Calu3 (cell line): ENCODE measurements around the gene NOTCH2NLA. TPM values are rescaled to one million over a fixed set of nuclear protein-coding genes. Genes with fewer than 3 reads are reported as not detected.
"Not testable (repeated sequence)": the region's sequence is repeated elsewhere in the genome, so short reads cannot be mapped to it uniquely, and the experiment has no call there.

Source experiments
- BruUV-seq: library from RNA; stranded (reverse); fragments of 400-500 nt; replicated peaks from 2 replicates; lab custom pipeline; 2021; lab: Mats Ljungman, UMichigan
- CTCF ChIA-PET: fragments of 300-600 bp; sonication (Branson Sonifier 250); formaldehyde crosslinking; loops from one replicate; lab custom pipeline; 2022; ENCODE audit warnings: antibody characterized with exemption; lab: Charles Lee
- DNase-seq: peaks from one replicate; pipeline ENCODE4 v3.0.0; 2022
- H3K27ac Mint-ChIP-seq: one replicate; pipeline ENCODE4 v1.8.0; 2022; ENCODE audit warnings: mixed read lengths; ENCODE audit not compliant: unreplicated experiment
- H3K27me3 Mint-ChIP-seq: one replicate; pipeline ENCODE4 v1.8.0; 2022; ENCODE audit warnings: mixed read lengths; ENCODE audit not compliant: unreplicated experiment
- H3K36me3 Mint-ChIP-seq: one replicate; pipeline ENCODE4 v1.8.0; 2022; ENCODE audit warnings: mild to moderate bottlenecking, moderate library complexity, mixed read lengths; ENCODE audit not compliant: insufficient read depth, unreplicated experiment
- H3K4me1 Mint-ChIP-seq: one replicate; pipeline ENCODE4 v1.8.0; 2022; ENCODE audit warnings: mild to moderate bottlenecking, low read depth, mixed read lengths; ENCODE audit not compliant: unreplicated experiment
- H3K4me3 Mint-ChIP-seq: one replicate; pipeline ENCODE4 v1.8.0; 2022; ENCODE audit warnings: mild to moderate bottlenecking, low read depth, moderate library complexity, mixed read lengths; ENCODE audit not compliant: unreplicated experiment
- H3K9me3 Mint-ChIP-seq: one replicate; pipeline ENCODE4 v1.8.0; 2022; ENCODE audit warnings: low read depth, mixed read lengths; ENCODE audit not compliant: unreplicated experiment
- intact Hi-C: fragments of 100-400 bp; cut with micrococcal nuclease; formaldehyde crosslinking; loops from one replicate; pipeline ENCODE4 v1.10.0; 2022; ENCODE audit not compliant: unreplicated experiment
- total RNA-seq: library from RNA; stranded (reverse); gene quantifications from 2 replicates; pipeline ENCODE4 v1.2.3, GENCODE V29; 2022

Gene NOTCH2NLA
- total RNA-seq, 1 experiment from 2014 or later: 53.2 TPM

DNA sequence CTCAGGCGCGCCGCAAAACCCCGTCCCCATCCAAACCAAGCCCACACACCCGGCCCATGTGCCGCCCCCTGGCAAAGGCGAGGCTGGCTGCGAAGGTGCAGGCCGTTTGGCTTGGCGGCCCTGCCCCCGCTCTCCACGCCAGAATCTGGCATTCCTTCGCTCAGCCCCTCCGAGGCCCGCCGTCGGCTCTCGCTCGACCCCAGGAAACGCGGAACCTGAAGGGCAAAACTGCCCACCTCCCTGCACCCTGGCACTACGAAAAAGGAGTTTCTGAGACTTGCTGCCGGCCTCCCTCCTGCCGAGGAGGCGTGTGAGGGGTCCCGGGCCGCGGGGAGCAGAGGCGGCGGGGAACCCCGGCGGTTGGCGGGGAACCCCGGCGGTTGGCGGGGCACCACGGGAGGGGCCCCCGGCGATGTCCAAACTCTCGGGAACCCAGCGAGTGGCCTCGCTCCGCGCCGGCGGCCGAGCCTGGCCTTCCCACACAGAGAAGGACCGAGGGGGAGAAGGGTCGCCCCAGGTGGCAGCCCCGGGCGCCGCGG, 608 bp downstream of the NOTCH2NLA start:
- H3K4me1 Mint-ChIP-seq, CTCF ChIA-PET, H3K27me3 Mint-ChIP-seq, H3K9me3 Mint-ChIP-seq, intact Hi-C loops, H3K27ac Mint-ChIP-seq: not testable (repeated sequence)
- Mint-ChIP-seq H3K36me3 (peaks cover 10% of the 10 kb centered on the region), H3K4me3 (peak overlapping the region; percentile 81)
- TSS peak; percentile 91 for BruUV-seq
- peak; percentile 25 for DNase-seq

DNA sequence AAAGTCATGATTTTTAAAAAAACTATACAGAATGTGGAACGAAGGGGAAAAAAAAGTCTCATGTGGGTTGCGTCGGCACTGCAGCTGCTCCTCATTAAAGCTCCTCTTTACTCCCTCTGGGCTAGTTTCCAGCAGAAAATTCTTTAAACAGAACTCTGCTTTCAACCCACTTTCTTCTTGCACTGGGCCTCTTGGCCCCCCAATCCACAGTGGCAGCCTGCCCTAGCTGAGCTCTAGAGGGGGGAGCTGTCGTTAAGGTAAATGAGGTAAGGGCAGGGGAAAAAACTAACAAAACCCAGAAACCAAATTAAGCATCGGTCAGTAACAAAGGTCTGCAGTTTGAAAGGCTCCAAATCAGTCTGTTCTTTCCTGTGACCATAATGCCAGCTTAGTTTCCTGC, 54.3 kb downstream of the NOTCH2NLA start:
- H3K27ac Mint-ChIP-seq, H3K36me3 Mint-ChIP-seq, H3K27me3 Mint-ChIP-seq, CTCF ChIA-PET, H3K4me1 Mint-ChIP-seq, BruUV-seq, H3K4me3 Mint-ChIP-seq, DNase-seq, intact Hi-C loops, H3K9me3 Mint-ChIP-seq: not testable (repeated sequence)

GRCh38 chr1:146167740-146168139, 61.1 kb downstream of the NOTCH2NLA start:
- DNase-seq, CTCF ChIA-PET, H3K4me1 Mint-ChIP-seq, BruUV-seq, intact Hi-C loops, H3K27me3 Mint-ChIP-seq, H3K9me3 Mint-ChIP-seq, H3K27ac Mint-ChIP-seq, H3K4me3 Mint-ChIP-seq, H3K36me3 Mint-ChIP-seq: not testable (repeated sequence)

GRCh38 chr1:146167273-146167672, 61.5 kb downstream of the NOTCH2NLA start:
- H3K27me3 Mint-ChIP-seq: not testable (repeated sequence)

DNA sequence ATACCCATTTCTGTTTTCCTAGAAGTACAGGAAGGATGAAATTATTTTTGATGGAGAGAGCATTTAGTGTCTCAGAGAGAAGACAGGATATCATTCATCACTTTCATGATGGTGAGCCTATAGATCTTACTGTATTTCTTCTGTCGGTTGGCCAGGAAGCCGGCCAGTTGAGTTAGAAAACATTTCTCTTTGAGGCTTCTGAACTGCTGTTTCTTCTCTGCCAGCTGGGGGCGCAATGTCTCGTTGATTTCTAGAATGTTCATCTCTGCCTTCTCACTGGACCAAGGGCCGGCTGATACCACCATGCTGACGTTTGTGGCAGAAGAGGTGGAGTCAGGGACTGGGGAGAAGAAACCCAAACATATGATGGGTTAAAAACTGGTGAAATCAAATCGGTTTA, 84.4 kb downstream of the NOTCH2NLA start, which contains the start of gene NBPF10:
Gene NBPF10 (minus strand): TSS at position 340 of the 400 bp plus-strand sequence. CDS start 35 bp downstream, at position 305.
- BruUV-seq, H3K27ac Mint-ChIP-seq, CTCF ChIA-PET, H3K9me3 Mint-ChIP-seq, H3K4me3 Mint-ChIP-seq, H3K27me3 Mint-ChIP-seq, H3K36me3 Mint-ChIP-seq, H3K4me1 Mint-ChIP-seq, intact Hi-C loops: not testable (repeated sequence)
- DNase-seq: peak; percentile 0

More at GRCh38 chr1:146167273-146167672, 61.5 kb downstream of the NOTCH2NLA start:
- CTCF ChIA-PET, H3K4me1 Mint-ChIP-seq, H3K27ac Mint-ChIP-seq, H3K9me3 Mint-ChIP-seq, DNase-seq, H3K4me3 Mint-ChIP-seq, H3K36me3 Mint-ChIP-seq, intact Hi-C loops, BruUV-seq: not testable (repeated sequence)

Other genes with a start within 250 kb of the NOTCH2NLA start
- 18.5 and 27.3 TPM in 2 replicates for gene TXNIP, start 232.4 kb downstream of the NOTCH2NLA start, total RNA-seq
- not detected in 2 replicates for gene HJV, start 207.3 kb downstream of the NOTCH2NLA start, total RNA-seq
- 3.1 and 3.3 TPM in 2 replicates for gene NBPF10, start 84.2 kb downstream of the NOTCH2NLA start, total RNA-seq